OCI-LY1 (cell line): ENCODE measurements around the gene APLP2.

Experiments used
- H2AFZ ChIP-seq: fragments of 200-600 bp; sonication (generic), shearing (Covaris generic); 2 replicates; pipeline ENCODE4 v1.6.0; 2014; ENCODE audit warnings: antibody characterized with exemption, mild to moderate bottlenecking, low read length
- H3F3A ChIP-seq: fragments of 200-600 bp; sonication (generic), shearing (Covaris generic); 2 replicates; pipeline ENCODE4 v1.6.0; 2014; ENCODE audit warnings: mild to moderate bottlenecking, antibody characterized with exemption, low read length, moderate library complexity; ENCODE audit not compliant: insufficient read depth
- H3K27ac ChIP-seq: fragments of 200-600 bp; sonication (generic); 2 replicates; pipeline ENCODE4 v1.5.1; 2014; ENCODE audit warnings: low read length, mixed run types, mild to moderate bottlenecking, low read depth; ENCODE audit not compliant: poor library complexity, severe bottlenecking
- H3K27me3 ChIP-seq: fragments of 200-600 bp; sonication (generic); 2 replicates; pipeline ENCODE4 v1.6.0; 2014; ENCODE audit warnings: antibody characterized with exemption, mild to moderate bottlenecking, low read length, moderate library complexity; ENCODE audit not compliant: insufficient read depth
- H3K36me3 ChIP-seq: fragments of 200-600 bp; sonication (generic); 2 replicates; pipeline ENCODE4 v1.6.1; 2014; ENCODE audit warnings: mild to moderate bottlenecking, antibody characterized with exemption, low read length, moderate library complexity, mixed read lengths; ENCODE audit not compliant: insufficient read depth
- H3K4me1 ChIP-seq: fragments of 200-600 bp; sonication (generic); 2 replicates; pipeline ENCODE4 v1.5.1; 2014; ENCODE audit warnings: mild to moderate bottlenecking, low read length, moderate library complexity; ENCODE audit not compliant: insufficient read depth, severe bottlenecking
- H3K4me2 ChIP-seq: fragments of 200-600 bp; sonication (generic), shearing (Covaris generic); 2 replicates; pipeline ENCODE4 v1.6.1; 2014; ENCODE audit warnings: low read length
- H3K4me3 ChIP-seq: fragments of 200-600 bp; sonication (generic); 2 replicates; pipeline ENCODE4 v1.5.1; 2014; ENCODE audit warnings: low read length, low read depth, mild to moderate bottlenecking, mixed read lengths; ENCODE audit not compliant: poor library complexity, severe bottlenecking
- H3K79me2 ChIP-seq: fragments of 200-600 bp; shearing (Covaris generic); 2 replicates; pipeline ENCODE4 v1.6.1; 2016; ENCODE audit warnings: mixed run types, low read length, mixed read lengths; ENCODE audit not compliant: insufficient read depth
- H3K9ac ChIP-seq: fragments of 200-600 bp; sonication (generic), shearing (Covaris generic); 2 replicates; pipeline ENCODE4 v1.6.1; 2014; ENCODE audit warnings: mild to moderate bottlenecking, low read length, mixed read lengths
- H3K9me2 ChIP-seq: fragments of 200-600 bp; sonication (generic), shearing (Covaris generic); 2 replicates; pipeline ENCODE4 v1.6.1; 2014; ENCODE audit warnings: low read depth, mild to moderate bottlenecking, low read length, mixed read lengths
- H3K9me3 ChIP-seq: fragments of 200-600 bp; shearing (Covaris generic); 2 replicates; pipeline ENCODE4 v1.6.1; 2014; ENCODE audit warnings: low read length, mixed read lengths
- H4K20me1 ChIP-seq: fragments of 200-600 bp; sonication (generic), shearing (Covaris generic); 2 replicates; pipeline ENCODE4 v1.6.0; 2016; ENCODE audit warnings: mild to moderate bottlenecking, low read length; ENCODE audit not compliant: insufficient read depth
- CTCF ChIP-seq: fragments of 200-600 bp; sonication (generic), shearing (Covaris generic); IDR thresholded peaks from 2 replicates; pipeline ENCODE4 v1.5.1; 2017; ENCODE audit warnings: mild to moderate bottlenecking, antibody characterized with exemption, low read length, moderate library complexity, mixed read lengths
- EZH2 ChIP-seq: fragments of 200-600 bp; sonication (generic), shearing (Covaris generic); IDR thresholded peaks from 2 replicates; pipeline ENCODE4 v1.8.0; 2017; ENCODE audit warnings: borderline replicate concordance, mixed run types, mild to moderate bottlenecking, antibody characterized with exemption, low read length, moderate library complexity, mixed read lengths

APLP2 gene

GRCh38 chr11:130144141-130144540 is 74.4 kb downstream of the APLP2 start:
- TF ChIP-seq EZH2 (no peak), CTCF (no peak)
- H3K9me3 ChIP-seq = no peaks in the 10 kb centered on the region
- H3K27me3 ChIP-seq = no peaks in the 10 kb centered on the region
- H3K4me2 ChIP-seq = no peak overlapping the region
- peaks cover 27% of the 10 kb centered on the region for H3K4me1 ChIP-seq
- H3K27ac ChIP-seq = peak overlapping the region; percentile 79
- H3K79me2 ChIP-seq = no peaks in the 10 kb centered on the region
- H4K20me1 ChIP-seq = no peaks in the 10 kb centered on the region
- H3K9me2 ChIP-seq = no peaks in the 10 kb centered on the region
- no peak overlapping the region for H2AFZ ChIP-seq
- H3K9ac ChIP-seq = no peak overlapping the region
- H3K36me3 ChIP-seq = peaks cover 70% of the 10 kb centered on the region
- peaks cover 4% of the 10 kb centered on the region; the same call in 1 of the 2 replicates for H3F3A ChIP-seq
- no peak overlapping the region for H3K4me3 ChIP-seq

GRCh38 chr11:130144861-130145281 is 75.2 kb downstream of the APLP2 start:
- Histone ChIP-seq H3K4me2 (no peak overlapping the region), H3K79me2 (no peaks in the 10 kb centered on the region), H3K9ac (no peak overlapping the region), H4K20me1 (no peaks in the 10 kb centered on the region), H3K4me1 (peaks cover 27% of the 10 kb centered on the region), H3K27me3 (no peaks in the 10 kb centered on the region), H2AFZ (no peak overlapping the region), H3K9me3 (no peaks in the 10 kb centered on the region), H3K27ac (peak overlapping the region; percentile 79), H3K36me3 (peaks cover 67% of the 10 kb centered on the region), H3K9me2 (no peaks in the 10 kb centered on the region), H3F3A (peaks cover 4% of the 10 kb centered on the region; the same call in 1 of the 2 replicates), H3K4me3 (no peak overlapping the region)
- no peak for TF ChIP-seq CTCF

GRCh38 chr11:130145311-130145812 is 75.7 kb downstream of the APLP2 start:
- Histone ChIP-seq H3K4me1 (peaks cover 31% of the 10 kb centered on the region), H3K9me2 (no peaks in the 10 kb centered on the region), H2AFZ (no peak overlapping the region), H3K4me3 (no peak overlapping the region), H4K20me1 (no peaks in the 10 kb centered on the region), H3F3A (peaks cover 4% of the 10 kb centered on the region; the same call in 1 of the 2 replicates), H3K9ac (no peak overlapping the region), H3K4me2 (no peak overlapping the region), H3K27me3 (no peaks in the 10 kb centered on the region), H3K27ac (peak overlapping the region; percentile 79), H3K9me3 (no peaks in the 10 kb centered on the region), H3K79me2 (no peaks in the 10 kb centered on the region), H3K36me3 (peaks cover 62% of the 10 kb centered on the region)
- TF ChIP-seq CTCF (no peak), EZH2 (no peak)
